HG03103 (cell line): ENCODE results near the gene IRX5.

ENCODE experiments used
- ATAC-seq: cut with Tn5 transposase; IDR thresholded peaks from one replicate; pipeline ENCODE4 v1.9.1; 2021; ENCODE audit warnings: low read depth; ENCODE audit not compliant: unreplicated experiment

IRX5 gene

GRCh38 chr16:54929090-54930004, 1.3 kb upstream of the IRX5 start:
- peak; percentile 87 for ATAC-seq

- ATAC-seq, result no peak
Measured at GRCh38 chr16:54930869-54931119, 129 bp downstream of the IRX5 start.

- no peak for ATAC-seq
Measured at GRCh38 chr16:54931120-54932014, 702 bp downstream of the IRX5 start.

- no peak for ATAC-seq
Measured at GRCh38 chr16:54932021-54932660, 1.5 kb downstream of the IRX5 start.

- ATAC-seq, result no peak
Measured at GRCh38 chr16:54932737-54933254, 2.1 kb downstream of the IRX5 start.

GRCh38 chr16:54933281-54934011, 2.8 kb downstream of the IRX5 start:
- ATAC-seq, result no peak

GRCh38 chr16:54934481-54935265, 4.0 kb downstream of the IRX5 start:
- ATAC-seq, result no peak

GRCh38 chr16:54935266-54935968, 4.8 kb downstream of the IRX5 start:
- no peak for ATAC-seq

- no peak for ATAC-seq
Measured at GRCh38 chr16:54936201-54936978, 5.7 kb downstream of the IRX5 start.

- no peak for ATAC-seq
Measured at GRCh38 chr16:54936979-54937670, 6.5 kb downstream of the IRX5 start.

- ATAC-seq, result no peak
Measured at GRCh38 chr16:54937671-54938211, 7.1 kb downstream of the IRX5 start.

- ATAC-seq, result no peak
Measured at GRCh38 chr16:54938212-54939028, 7.8 kb downstream of the IRX5 start.

GRCh38 chr16:54939029-54939346, 8.3 kb downstream of the IRX5 start:
- ATAC-seq, result no peak

GRCh38 chr16:54939510-54940278, 9.0 kb downstream of the IRX5 start:
- ATAC-seq, result no peak

GRCh38 chr16:54940279-54940604, 9.6 kb downstream of the IRX5 start:
- no peak for ATAC-seq

GRCh38 chr16:54942353-54942943, 11.8 kb downstream of the IRX5 start:
- no peak for ATAC-seq
